ENCODE data around the gene TBC1D26.
"Not testable (repeated sequence)": the region's sequence is repeated elsewhere in the genome, so short reads cannot be mapped to it uniquely, and the experiment has no call there.

The TBC1D26 gene

DNA sequence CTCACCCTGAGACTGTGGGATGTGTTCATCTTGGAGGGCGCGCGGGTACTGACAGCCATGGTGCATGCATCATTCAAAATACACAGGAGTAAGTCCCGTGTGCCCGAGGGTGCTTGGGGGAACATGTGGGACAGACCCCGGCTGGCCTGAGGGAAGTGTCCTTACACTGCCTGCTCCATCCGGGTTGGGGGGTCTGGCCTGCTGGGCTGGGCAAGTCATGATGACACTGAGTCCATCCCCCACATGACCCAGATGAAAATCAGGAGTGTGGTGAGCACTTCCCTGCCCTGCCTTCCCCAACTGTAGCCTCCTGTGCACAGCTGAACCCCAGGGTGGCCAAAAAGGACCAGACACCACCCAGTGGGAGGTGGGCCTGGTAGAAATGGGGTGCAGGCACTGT, 10.8 kb downstream of the TBC1D26 start:
- DNase-seq: no peak

DNA sequence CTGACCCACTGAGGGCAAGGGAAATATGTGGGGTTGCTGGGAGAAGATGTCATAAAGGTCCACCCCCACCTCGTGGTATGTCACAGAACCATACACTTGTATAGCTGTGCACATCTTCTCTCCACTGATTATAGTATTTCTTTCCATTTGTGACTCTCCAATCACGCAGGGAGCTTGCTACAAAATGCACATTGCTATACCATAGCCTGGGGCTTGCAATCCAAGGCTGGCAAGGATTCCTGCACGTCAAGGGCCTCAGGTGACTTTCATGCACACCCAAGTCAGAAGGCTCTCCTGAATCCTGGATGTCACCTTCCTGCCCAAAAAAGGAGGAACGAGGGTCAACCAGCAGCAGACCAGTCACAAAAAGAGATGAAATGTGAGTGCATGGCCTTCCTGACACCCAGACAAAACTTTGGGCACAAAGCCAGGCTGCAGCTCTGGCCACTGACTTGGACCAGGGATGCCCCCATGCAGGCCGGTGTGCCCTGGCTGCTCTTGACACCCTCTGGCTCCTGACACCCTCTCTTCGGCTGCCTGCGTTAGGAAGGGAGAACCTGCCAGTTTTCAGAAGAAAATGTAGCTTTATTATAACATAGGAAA, 12.1 kb downstream of the TBC1D26 start:
- DNase-seq: no peak

DNA sequence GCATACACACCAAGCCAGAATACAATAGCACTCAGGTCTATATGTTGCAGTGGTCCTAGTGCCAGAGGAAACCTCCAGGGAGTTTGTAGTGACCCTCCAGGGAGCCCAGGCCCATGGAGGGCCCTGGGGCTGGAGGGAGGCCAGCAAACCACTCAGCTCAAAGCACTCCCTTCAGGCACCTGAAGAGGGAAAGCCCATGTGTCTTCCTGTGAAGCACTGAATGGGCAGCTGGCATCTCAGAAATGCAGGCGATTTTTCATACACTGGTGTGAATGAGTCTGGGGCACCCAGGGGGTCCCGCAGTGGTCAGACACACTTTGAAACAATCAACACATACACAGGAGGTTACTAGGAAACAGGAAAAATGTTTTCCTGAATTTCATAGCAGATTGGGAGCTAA, 12.8 kb downstream of the TBC1D26 start:
- no peak for DNase-seq

DNA sequence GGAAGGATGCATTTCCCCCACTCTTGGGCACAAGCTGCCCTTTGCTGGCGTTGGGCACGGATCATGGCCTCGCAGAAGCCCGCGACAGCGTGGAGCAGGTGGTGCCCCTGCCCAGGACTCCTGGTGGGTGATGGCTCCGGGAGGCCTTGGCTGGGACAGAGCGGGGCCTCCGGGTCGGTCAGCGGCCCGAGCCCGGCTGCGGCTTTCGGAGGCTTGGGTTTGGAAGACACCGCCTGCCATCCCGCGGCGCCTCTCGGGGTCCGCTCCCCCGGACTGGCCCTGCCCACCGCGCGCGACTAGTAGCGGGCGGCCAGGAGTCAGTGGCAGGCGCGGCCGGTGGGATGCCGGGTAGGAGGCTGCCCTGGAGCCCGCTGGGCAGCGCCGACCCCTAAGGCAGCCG, 17.3 kb downstream of the TBC1D26 start:
- not testable (repeated sequence) for DNase-seq

DNA sequence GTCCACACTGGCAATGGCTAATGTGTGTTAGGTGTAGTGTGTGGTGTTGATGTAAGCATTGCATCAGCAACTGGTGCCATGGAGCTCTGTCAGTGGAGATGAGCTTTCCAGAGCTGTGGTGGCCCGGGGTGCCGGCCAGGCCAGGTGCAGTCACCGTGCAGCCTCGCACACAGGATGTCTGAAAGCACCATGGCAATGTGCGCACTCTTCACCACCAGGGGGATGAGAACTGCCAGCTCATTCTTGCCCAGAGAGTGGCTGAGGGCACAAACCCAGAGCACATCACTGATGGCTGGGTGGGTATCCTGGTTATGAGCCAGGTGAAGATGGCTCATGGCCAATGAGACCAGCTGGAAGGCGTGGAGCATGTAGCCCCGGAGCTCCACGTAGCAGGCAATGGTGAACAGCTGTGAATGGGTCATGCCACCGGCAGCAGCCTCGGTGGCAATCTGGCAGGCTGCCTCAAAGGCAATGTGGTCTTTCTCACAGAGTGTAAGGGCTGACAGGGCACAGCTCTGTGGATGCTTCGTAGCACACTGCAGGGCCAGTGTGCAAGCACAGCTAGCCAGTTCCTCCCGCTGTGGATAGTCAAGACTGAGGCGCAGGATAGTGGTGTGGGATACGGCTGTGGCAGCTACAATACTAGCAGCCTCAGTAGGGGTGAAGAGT, 36.9 kb downstream of the TBC1D26 start:
- not testable (repeated sequence) for DNase-seq

DNA sequence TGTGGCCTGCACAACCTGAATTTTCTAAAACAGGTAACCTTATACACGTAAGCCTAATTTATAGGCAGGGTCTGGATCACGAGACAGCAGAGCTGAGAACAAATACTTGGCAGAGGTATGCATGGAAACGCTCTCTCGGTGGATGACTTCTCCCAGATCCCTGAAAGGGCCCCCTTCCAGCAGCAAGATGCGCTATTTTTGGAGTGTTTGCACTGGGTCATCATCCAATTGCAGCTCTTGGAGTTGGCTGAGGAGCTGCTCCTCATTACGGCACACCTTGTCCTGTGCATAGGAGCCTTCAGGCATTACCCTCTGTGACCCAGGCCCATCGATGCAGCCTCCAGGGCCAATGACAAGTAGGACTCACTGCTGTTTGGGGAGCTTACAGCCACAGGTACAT, 38.6 kb downstream of the TBC1D26 start:
- not testable (repeated sequence) for DNase-seq

DNA sequence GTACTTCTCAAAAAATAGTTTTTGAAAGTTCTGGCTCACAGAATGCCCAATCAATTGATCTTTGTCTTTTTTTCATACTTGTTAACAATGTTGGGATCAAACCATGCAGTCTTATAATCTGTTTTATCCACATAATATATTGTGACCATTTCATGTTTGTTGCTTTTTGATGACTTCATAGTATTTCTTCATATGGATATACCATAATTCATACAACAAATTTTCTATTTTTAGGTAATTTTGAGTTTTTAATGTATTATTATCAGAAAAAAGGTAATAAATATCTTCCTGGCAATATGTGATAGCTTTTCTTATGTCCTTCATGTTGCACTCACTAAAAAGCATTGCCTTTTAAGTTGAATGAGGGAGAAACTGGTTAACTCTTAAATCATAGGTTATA, 44.8 kb downstream of the TBC1D26 start:
- DNase-seq: no peak

DNA sequence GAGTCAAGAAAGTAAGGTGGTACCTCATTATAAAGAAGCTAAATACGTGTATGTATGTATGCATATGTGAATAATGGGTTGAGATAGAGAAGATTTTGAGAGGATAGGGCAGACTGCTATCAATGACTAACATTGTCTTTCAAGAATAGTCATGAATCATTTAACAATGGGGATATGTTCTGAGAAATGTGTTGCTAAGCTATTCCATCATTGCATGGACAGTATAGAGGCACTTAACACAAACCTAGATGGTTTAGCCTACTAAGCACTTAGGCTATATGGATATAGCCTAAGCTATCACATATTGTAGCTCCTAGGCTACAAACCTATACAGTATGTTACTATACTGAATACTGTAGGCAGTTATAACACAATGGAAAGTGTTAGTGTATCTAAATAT, 45.2 kb downstream of the TBC1D26 start:
- no peak for DNase-seq

DNA sequence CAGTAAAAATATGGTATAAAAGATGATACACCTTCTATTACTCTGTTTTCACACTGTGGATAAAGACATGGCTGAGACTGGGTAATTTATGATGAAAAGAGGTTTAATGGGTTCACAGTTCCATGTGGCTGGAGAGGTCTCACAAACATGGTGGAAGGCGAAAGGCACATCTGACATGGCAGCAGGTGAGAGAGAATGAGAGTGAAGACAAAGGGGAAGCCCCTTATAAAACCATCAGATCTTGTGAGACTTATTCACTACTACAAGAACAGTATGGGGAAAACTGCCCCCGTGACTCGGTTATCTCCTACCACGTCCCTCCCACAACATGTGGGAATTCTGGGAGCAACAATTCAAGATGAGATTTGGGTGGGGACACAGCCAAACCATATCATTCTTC, 45.6 kb downstream of the TBC1D26 start:
- DNase-seq: no peak

DNA sequence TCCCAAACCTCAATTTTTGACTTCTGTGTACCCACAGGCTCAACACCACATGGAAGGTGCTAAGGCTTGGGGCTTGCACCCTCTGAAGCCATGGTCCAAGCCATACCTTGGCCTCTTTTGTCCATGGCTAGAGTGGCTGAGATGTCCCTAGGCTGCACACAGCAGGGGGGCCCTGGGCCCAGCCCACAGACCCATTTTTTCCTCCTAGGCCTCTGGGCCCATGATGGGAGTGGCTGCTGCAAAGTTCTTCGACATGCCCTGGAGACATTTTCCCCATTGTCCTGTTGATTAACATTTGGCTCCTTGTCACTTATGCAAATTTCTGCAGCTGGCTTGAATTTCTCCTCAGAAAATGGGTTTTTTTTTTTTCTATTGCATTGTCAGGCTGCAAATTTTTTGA, 47.0 kb downstream of the TBC1D26 start:
- DNase-seq: no peak

DNA sequence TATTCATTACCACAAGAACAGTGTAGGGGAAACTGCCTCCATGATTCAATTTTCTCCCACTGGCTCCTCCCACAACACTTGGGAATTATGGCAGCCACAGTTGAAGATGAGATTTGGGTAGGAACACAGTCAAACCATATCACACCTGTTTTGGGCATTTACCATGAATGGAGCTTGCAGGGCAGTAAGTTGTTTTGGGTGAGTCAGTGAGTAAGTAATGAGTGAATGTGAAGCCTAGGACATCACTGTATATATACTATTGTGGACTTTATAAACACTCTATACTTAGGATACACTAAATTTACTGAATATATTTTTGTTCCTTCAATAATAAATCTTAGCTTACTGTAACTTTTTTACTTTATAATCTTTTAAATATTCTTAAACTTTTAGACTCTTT, 48.1 kb downstream of the TBC1D26 start:
- no peak for DNase-seq

DNA sequence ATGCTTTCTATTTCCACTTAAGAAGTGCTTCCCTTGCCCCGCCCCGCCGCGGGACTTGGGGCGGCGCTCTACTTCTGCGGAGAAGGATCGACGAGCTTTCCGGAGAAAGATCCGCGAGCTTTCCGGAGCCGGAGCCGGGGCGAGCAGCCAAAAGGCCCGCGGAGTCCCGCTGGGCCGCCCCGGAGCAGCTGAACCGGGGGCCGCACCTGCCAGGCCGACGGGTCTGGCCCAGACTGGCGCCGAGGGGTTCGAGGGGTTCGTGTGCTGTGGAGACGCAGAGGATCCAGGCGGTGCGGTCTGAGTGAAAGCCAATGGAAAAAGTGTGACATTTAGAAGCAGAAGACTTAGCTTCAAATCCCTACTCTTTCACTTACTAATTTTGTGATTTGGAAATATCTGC, 50.8 kb downstream of the TBC1D26 start:
- peak in 5 of 56 donors; percentile 5 to 31 (median 9) for DNase-seq

DNA sequence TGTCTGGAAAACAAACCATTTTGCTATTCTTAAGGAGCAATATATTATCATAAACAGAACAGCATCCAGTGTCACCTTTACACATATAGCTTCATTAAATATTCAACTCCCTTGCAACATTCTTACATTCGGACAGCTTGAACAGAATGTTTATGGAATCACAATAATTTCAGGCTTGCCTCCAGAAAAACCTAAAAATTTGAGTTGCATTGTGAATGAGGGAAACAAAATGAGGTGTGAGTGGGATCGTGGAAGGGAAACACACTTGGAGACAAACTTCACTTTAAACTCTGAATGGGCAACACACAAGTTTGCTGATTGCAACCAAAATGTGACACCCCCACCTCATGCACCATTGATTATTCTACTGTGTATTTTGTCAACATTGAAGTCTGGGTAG, 51.4 kb downstream of the TBC1D26 start:
- DNase-seq: no peak

DNA sequence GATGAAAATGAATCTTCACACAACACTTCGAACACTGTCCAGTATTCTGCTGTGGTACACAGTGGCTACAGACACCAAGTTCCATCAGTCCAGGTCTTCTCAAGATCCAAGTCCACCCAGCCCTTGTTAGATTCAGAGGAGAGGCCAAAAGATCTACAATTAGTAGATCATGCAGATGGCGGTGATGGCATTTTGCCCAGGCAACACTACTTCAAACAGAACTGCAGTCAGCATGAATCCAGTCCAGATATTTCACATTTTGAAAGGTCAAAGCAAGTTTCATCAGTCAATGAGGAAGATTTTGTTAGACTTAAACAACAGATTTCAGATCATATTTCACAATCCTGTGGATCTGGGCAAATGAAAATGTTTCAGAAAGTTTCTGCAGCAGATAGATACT, 52.3 kb downstream of the TBC1D26 start:
- peak in 1 of 56 donors; percentile 3 for DNase-seq

DNA sequence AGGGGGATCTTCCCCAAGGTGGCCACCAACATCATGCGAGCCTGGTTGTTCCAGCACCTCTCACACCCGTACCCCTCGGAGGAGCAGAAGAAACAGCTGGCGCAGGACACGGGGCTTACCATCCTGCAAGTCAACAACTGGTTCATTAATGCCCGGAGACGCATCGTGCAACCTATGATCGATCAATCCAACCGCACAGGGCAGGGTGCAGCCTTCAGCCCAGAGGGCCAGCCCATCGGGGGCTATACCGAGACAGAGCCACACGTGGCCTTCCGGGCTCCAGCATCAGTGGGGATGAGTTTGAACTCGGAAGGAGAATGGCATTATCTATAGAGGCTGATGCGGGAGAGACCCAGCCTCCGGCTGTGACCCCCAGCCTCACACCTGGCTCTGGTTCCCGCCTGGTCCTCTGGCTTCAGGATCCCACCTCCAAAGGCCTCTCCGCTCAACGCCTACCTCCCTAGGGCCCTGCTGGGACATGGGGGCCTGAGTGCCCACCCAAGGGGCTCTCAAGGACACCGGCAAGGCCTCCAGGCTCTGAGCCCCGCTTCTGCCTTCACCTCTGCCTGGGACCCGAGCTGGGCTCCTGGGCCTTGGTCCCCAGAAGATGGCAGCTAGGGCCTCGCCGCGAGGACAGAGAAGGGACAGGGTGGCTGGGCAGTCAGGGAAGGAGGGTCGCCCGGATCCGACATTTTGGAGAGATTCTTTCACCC, 55.4 kb downstream of the TBC1D26 start:
- not testable (repeated sequence) for DNase-seq

DNA sequence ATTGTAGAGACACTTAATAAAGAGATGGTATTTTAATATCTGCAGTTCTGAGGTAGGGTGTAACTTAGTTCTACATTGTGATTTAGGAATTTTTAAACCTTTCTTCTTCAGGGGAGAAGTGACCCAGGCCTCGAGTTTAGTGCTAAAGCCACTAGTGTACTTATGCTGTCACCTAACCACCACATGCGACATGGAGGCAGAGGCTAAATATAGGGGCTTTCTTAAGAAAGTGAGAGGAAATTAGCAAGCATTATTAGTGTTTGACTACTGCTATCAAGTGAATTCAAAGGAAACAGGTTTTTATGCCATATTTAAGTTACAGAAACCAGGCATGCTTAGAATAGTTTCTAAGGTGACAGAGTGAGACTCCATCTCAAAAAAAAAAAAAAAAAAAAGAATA, 56.3 kb downstream of the TBC1D26 start:
- DNase-seq: not testable (repeated sequence)
